GM18511 (cell line): ENCODE data around the gene TYRP1.

Experiments
- ATAC-seq: cut with Tn5 transposase; IDR thresholded peaks from one replicate; pipeline ENCODE4 v1.9.1; 2021; ENCODE audit warnings: mild to moderate bottlenecking, moderate library complexity; ENCODE audit not compliant: unreplicated experiment

TYRP1 gene

DNA sequence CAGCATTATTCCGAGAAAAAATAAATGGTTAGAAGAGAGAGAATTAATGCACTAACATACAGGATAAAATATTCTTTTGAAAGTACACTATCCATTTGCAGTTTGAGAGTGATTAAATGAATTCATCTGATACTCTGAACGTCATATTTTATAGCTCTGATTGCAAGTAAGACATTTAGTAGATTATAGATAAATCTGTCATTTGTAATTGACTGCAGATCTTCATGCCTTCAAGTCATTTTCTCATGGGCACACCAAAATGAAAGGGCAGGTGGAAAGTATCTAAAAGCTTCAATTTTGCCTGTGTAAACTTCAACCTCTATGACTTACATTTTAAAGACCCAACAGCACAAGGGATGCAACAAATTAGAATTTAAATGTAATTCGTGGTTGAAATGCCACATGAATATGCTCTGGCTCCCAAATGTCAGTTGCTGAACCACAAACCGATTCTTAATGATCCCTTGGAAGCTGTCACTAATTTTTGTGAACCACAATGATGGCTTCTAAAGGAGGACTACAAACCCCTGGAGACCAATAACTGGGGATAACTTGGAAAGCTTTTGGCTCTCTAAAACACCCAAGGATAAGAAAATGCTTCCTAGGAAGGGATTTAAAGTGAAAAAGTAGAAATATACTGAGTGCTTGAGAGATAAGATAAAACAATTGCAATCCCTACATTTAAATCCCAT, 3.9 kb downstream of the TYRP1 start:
- ATAC-seq = no peak

DNA sequence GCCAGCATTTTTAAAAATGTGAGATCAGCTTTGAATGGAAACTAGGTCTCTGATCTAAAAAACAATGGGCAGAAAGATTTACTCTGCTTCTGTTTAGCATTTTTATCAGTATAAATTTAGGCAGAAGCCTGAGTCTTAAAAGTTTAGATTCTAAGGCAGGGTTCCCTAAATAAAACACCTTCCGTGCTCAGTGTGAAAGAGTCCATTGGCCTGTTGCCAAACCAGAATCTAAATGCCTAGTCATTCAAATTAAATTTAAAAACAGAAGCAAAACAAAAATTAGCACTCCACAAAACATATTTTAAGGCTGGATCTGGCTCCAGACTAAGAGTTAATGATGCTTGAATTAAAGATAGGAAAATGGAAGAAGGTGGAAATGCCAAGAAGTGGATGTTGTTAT, 4.5 kb downstream of the TYRP1 start:
- no peak for ATAC-seq

DNA sequence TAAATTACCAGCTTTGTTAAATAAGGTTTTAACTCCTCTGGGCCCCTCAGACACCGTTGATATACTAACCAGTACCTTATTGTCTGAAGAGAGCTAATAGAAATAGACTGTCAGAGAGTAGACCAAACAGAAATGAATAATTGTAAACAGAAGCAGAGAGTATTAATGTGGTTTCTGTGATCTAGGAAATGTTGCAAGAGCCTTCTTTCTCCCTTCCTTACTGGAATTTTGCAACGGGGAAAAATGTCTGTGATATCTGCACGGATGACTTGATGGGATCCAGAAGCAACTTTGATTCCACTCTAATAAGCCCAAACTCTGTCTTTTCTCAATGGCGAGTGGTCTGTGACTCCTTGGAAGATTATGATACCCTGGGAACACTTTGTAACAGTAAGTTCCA, 5.1 kb downstream of the TYRP1 start:
- ATAC-seq = no peak

DNA sequence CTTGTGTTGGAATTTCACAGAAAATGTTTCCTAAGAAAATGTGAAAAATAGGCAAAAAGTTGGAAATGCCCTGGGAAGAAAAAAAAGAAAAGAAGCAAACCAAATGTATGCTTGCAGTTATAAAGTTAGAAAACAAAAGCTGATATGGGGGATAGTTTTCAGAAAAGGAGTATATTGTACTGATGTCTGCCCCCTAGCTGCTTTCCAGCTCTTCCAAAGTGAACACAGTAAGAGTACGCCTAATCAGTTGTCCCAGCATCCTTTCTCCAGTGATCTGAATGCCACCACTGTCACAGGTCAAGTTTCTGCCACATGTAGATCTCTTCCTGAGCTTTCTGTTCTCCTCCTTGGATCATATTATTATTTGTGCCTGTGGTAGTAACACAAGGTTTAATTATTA, 5.8 kb downstream of the TYRP1 start:
- ATAC-seq = no peak

DNA sequence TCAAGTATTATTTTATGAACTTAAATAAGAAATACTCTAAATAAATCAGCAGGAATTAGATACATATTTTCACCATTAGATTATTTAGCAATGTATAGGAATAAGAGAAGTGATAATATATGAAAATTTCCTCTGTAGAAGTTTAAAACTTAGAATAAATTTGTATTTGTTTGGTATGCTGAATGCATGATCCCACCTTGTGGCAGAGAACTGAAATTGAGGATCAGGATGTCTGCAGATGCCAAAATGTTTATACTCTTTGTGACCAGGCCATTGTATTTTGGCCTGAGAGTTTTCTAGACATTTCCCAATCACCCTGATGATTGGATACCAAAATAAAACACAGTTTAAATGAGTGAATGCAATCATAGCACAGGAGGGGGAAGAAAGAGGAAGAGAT, 6.3 kb downstream of the TYRP1 start:
- no peak for ATAC-seq

DNA sequence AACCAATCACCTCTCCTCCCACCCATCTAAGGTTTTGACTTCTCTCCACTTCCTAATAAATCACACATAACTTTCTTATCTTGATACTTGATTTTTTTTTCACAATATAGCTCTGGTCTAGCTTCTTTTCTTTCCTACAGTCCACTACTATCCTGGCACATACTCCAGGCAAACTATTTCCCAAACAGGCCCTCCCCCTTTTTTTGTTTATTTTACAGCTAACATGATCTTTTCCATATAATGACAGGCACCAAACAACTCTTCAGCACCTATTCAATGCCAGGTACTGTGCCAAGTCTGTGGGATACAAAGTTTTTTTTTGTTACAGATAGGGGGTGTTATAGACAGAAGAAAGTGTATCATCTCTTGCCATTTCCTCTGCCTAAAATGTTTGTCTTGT, 7.9 kb downstream of the TYRP1 start:
- no peak for ATAC-seq

DNA sequence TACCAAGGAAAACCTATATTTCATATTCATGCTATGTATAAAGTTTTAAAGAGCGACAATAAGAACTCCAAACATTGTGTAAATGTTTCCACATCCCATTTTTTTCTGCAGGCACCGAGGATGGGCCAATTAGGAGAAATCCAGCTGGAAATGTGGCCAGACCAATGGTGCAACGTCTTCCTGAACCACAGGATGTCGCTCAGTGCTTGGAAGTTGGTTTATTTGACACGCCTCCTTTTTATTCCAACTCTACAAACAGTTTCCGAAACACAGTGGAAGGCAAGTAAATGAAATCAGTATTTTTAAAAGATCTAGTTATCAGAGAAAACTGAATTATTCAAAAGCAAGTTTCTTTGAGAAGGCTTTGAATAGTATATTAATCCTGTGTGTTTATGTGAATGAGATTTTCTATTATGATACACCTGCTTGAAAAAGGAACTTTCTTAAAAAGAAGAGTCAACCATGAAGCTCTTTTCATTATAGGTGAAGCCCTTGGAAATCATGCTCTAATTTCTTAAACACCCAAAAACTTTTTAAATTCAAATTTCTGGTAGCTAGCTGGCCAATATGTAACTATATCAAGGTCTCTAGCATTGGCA, 9.1 kb downstream of the TYRP1 start:
- no peak for ATAC-seq

DNA sequence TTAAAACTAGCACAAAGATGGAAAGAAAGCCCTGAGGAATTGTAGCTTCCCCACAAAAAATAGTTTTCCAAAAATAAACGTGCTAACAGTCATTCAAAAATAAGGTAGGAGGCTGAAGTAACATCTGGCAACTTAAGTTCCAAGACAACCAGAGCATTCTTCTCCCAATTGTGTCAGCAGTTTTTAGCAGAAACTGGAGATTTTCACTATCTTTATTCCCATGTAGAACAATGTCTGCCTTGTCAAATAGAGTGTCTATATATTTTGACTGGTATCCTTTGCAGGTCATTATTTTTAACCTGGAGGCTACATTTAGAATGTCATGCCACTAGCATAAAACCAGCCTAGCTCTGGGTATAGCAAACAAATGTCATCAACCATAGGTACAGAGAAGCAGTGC, 10.8 kb downstream of the TYRP1 start:
- ATAC-seq = no peak

DNA sequence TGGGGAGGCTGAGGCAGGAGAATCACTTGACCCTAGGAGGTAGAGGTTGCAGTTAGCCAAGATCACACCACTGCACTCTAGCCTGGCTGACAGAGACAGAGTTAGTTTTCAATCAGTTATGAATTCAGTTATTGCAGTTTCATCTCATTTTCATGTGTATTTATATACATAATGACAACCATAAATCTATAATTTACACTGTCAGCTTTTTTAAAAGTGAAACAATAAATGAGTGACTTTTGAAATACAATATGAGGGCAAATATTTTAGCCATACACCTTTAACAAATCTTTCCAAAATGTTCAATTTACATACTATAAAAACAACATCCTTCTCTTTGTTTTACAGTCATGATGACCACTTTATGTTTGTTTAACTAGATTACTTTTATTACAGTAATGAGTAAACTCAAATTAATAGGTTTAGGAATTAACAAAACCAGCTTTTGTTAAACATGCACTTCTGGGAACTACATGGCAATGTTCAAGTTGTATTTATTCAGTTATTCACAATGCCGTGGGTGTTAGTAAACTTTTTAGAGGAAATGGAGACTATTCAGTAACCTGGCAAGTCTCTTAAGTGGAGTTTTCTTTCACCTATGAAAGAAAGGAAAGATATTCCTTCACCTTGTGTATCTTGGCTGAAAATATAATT, 12.7 kb downstream of the TYRP1 start:
- ATAC-seq = no peak

DNA sequence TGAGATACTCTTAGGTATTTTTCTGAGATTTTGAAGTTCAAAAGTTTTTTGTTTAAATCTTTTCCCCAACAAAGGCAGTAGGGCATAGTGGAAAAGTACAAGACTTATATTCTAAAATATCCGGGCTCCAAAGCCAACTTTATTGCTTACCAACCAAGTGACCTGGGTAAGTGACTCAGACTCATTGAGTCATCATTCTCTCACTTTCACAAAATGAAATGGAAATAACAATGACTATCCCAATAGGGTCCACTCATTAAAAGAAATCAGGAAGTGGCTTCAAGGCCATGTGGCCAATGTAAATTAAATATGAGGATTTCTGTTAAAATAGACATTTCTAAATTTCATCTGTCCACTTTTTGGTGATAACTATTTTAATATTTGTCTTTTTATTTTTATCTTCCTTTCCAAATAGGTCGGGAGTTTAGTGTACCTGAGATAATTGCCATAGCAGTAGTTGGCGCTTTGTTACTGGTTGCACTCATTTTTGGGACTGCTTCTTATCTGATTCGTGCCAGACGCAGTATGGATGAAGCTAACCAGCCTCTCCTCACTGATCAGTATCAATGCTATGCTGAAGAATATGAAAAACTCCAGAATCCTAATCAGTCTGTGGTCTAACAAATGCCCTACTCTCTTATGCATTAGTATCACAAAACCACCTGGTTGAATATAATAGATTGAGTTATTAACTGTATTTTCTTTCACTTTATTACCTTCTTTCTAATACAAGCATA, 15.5 kb downstream of the TYRP1 start:
- no peak for ATAC-seq

DNA sequence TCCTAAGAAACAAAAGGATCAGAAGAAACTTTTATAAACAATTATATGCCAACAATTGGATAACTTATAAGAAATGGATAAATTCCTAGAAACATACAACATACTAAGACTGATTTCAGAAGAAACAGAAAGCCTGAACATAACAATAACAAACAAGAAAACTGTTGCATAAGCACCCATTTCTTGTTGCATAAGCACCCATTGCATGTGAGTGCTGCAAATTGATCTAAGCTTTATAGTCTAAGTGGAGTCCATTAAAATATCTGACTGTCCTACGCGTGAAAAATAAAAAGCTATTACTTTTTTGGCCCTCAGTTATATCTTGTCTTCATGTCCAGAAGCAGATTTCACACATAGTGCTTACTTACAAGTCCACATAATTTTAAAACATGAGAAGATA, 19.3 kb downstream of the TYRP1 start:
- no peak for ATAC-seq

DNA sequence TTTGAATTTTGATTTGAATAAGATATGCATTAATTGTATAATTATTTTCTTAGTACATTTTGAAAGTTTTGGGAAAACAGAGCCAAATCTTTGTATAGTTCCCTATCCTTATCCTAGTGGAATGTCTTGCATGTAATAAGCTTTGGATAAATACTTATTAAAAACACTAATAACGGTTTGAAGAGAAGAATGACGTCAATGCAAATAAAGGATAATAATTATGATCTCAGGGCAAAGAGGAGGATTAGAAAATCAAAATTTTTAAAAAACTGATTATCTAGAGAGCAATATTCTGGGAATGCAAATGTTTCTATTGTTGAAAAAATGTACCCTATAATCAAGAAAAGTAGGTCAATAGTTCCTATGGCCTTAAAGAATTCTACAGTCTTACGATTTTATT, 22.1 kb downstream of the TYRP1 start:
- ATAC-seq = no peak

DNA sequence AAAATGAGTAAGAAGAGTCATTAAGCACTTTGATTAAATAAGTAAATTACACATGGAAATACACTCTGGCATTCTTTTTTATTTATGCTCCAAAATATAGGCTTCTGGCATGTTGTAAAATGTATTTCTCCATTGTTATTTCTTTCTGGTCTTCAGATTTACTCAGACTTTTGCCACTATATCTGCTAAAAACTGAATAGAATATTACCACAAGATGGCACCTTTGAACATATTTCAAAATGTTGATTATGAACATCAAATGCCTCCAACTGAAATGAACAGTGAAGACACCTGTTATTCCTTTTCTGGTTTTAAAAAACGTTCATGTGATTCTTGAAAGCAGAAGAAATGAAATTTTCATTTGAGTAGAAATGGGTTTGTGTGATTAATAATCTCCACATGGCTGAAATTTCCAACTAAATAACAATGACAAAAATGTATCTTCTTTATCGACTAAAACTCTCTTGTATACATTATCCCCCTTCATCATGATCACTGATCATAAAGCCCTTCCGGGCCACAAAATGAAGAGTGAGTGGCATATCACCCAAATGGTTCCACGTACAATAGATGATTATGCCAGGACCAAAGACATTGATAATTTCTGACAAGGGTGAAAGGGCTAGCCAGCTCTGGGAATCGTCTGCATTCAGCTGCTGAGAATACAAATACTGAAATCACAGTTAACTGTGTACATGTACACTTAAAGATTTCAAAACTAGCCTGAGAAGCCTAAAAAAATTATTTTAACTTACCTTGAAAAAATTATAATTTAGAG, 23.8 kb downstream of the TYRP1 start:
- ATAC-seq = no peak

DNA sequence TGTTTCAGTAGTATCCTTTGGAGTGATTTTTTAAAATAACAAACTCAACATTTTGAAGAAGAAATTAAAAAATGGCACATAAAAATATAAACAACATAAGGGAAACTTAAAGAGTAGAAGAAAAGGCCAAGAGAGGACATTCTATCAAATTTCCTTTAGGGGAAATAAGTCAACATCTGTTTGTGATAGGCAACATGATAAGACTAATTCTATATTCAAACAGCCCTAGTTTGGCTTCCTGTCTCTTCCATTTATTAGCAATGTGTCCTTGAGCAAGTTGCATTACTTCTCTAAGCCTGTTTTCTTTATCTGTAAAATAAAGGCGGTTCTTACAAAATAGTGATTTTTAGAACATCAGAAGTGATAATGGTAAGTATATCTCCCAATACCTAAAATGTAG, 24.7 kb downstream of the TYRP1 start:
- ATAC-seq = no peak

DNA sequence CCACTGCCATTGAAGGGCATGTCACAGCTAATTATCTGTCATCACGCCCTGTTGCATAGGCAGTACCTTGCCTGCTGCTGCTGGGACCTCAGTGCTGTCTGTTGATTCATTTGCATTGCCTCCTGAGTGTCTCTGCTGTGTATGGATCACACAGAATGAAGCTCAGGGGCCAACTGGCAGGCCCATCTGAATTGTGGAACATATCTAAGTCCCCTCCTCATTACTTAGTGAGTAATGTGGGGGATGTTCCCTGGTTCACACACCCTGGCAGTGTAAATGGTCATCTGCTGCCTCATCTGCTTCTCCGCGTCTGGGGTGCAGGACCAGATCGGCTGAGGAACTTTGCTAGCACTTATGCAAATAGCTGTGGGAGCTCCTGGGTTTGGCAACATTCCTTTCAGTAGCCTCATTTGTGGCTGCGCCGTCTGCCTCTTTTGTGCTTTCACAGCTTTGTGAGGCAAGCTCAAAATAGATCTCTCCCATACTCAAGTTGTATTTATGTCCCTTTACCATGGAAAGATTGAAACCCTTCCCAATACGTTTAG, 25.4 kb downstream of the TYRP1 start:
- ATAC-seq = no peak

DNA sequence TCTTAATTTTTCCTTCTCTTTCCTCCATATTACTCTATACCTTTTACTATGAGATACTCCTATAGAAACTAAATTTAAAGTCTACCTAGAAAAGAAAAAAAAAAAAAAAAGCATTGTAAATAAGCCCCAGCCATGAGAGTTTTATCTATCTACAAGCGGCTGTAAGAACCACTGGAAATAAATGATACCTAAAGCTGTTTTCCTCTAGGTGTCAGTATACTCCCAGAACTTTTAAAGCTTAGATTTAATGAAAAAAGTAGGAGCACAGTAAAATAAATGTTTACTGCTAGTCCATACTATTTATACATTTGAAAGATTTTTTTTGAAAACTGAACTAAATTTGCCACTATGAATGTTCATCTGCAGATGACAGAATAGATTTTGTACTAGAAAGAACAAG, 26.2 kb downstream of the TYRP1 start:
- no peak for ATAC-seq

DNA sequence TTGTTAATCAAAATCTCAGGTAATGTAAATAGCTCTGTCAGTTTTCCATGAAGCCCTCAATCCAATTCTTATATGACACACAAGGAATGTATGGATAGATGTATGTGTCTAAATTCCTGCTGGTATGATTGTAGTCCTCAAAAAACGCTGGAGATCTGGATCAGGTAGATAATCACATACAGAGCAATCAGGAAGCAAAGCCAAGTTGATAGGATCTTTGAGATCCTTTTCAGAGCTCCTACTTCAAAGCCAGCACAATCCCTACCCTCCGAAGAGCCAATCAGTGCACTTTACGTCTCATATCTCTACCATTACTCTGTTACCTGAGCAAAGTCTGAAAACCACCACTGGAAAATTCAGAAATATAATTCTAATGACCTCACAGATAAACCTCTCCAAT, 27.4 kb downstream of the TYRP1 start:
- no peak for ATAC-seq

DNA sequence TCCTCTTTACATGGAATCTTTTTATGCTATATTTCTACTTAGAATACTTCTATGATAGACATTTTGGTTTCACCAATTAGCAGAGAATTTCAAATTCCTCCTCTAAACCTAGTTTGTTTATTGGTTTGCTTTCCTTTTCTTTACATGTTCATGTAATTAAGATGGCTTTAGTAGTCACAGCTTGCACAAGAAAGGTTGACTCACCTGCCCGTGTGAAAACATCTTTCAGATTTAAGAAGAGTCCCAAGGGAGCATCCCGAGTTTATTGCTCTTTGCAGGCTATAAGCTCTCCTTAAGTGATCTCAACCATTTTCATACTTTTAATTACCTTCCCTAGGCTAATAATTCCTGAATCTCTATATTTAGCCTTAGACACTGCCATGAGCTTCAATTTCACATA, 28.9 kb downstream of the TYRP1 start:
- no peak for ATAC-seq

DNA sequence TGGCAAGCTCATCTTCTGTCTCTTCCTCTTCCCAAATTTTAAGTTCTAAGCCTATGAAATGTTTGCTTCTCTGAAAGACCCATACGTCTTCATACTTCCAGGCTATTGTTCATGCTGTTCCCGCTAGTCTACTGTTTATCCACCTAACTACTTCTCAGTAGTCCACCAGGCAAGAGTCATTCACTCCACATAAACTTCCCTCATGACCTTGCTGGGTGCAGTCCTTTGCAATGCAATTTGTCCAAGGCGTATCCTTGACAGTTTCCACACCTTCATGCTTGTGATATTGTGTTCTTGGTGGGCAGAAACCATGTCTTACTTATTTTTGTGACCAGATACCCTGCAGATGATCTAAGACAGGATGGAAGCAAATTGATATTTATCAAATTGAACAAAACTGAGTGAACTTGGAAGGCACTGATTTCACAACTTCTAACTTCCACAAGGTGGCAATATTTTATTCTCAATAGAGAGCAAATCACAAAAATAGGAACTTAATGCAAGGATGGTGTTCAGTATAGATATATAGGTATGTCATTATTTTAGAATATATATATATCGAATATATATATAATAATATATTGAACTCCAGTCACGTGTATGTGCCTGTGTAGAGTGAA, 30.3 kb downstream of the TYRP1 start:
- no peak for ATAC-seq

DNA sequence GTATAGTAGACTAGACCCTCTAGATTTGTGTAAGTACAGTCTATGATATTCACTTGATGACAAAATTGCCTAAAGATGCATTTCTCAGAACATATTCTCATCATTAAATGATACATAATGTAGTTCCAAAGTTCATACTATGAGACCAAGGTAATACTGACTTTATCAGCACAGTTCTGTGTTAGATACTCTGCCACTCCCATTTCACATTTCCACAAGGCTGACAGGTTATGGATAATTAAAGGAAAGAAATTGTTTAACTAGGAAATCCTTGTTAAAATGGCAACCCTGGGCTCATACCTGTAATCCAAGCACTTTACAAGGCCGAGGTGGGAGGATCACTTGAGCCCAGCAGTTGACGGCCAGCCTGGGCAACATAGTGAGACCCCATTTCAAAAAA, 33.6 kb downstream of the TYRP1 start:
- no peak for ATAC-seq
